NCI-H748 treated with DMSO at 0.1 percent for 48 hours (cell line): ENCODE data around the gene NUTF2.
"Not testable (repeated sequence)": the region's sequence is repeated elsewhere in the genome, so short reads cannot be mapped to it uniquely, and the experiment has no call there.

Experiments used
- DNase-seq: peaks from one replicate; lab custom pipeline; 2025; lab: John Stamatoyannopoulos, UW

NUTF2 gene

DNA sequence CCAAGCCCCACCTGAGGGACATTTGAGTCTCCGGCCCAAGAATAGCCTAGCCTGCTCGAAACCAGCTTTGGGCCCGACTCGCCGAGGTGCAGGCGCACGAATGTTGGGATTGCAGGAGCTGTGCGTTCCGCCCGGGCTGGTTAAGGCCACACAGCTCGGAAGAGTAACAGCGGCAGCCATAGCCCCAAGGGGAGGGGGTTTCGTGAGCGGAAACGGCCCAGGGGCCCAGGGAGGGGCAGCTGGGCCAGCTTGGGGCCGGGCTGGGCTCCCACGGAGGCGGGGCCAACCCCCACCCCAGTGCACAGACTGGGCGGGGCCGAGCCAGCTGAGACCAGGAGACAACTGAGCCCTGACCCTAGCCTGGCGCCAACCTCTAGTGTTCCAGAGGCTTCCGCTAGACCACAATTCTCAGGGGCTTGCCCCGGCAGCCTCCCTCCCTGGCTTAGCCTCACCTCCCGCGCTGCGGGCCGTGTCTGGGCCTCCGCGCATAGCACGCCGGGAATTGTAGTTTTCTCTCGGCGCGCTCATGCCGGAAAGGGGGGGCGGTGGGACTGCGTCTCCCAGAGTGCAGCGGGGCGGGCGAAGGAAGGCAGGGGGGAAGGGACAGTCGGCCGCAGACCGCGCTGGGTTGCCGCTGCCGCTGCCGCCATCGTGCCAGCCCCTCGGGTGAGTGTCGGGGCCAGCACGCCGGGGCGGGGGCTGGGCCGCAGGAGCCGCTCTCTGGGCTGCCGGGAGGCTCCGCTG lies at the start of gene NUTF2:
Gene NUTF2 (plus strand): TSS at position 614 of the 744 bp plus-strand sequence. CDS start 18,198 bp downstream, outside the sequence.
- DNase-seq = peak; percentile 67

DNA sequence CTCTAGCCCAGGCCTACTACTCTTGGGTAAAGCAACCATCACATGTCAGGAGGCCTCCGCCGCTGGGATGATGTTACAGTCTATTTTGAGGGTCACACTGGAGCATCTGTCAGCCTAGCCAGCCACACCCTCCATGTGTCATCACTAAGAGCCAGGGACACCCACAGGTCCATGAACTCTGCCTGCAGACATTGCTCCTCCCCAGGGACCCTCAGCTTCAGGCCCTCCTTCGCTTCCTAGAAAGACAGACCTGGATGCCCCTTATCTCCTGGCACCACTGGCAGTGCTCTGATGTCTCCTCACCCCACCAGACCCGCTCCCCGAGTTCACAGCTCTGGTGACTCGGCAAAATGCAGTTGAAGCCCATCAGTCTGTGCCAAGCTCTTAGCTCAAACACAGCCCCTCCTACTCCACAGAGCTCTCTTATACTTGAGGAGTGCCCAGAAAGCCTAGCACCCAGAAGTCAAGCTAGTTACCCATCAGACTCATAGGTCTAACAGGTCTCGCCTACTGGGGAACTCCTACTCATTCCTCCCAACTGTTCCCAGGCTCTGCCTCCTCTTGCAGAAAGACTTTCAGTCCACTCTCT lies 46.3 kb upstream of the NUTF2 start:
- no peak for DNase-seq

DNA sequence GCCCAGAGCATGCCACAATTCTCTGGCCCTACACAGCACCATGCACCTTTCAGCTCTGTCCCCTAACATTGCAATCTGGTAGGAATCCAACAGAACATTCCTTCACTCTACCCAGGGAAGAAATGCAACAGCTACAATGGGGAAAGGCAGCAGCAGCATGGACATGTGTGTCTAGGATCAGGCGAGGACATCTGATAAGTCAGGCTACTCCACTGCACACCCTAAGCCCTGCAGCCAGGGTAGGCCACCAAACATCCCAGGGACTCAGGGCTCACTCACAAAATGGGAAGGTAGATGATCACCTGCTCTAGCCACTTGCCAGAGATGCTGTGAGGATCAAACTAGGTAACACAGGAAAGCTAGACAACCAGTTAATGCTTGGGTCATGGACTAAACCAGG lies 45.5 kb upstream of the NUTF2 start:
- DNase-seq = no peak

GRCh38 chr16:67801883-67802282 lies 44.9 kb upstream of the NUTF2 start:
- DNase-seq = no peak

- DNase-seq = no peak
Observed at GRCh38 chr16:67803894-67804293, 42.8 kb upstream of the NUTF2 start.

GRCh38 chr16:67804853-67805542 lies 41.7 kb upstream of the NUTF2 start:
- DNase-seq = no peak

DNA sequence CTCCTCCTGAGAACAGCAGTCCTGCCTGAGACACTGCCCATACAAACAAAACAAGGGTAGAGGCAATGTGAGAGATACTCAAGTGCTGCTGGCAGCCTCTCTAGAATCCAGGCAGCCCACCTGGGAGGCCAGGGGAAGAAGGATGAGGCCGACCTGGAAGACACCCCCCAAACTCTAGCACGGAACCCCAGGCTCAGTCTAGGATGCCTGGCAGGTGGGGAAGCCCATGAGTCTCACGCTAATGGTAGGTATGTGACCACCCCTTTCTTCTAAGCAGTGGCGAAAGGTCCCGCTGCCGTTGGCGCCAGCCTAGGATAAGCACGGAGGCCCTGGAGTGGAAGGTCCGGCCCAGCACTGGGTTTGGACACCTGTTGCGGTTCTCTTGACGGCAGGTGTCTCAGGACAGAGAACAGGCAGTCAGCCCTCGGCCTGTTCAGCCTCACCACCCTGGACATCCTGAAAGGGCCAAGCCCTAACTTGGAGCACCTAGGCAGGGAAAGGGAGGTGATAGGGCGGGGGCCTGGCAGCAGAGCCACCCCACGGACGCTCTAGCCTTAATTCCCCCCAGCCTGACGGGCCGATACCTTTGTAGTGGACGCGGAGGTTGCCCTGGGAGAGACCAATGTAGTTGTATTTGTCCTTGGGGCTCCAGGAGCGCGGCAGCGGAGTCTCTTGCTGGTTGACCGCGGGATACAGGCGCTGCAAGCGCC lies 40.9 kb upstream of the NUTF2 start:
- no peak for DNase-seq

- DNase-seq = peak; percentile 93
Observed at GRCh38 chr16:67806428-67807147, 40.1 kb upstream of the NUTF2 start, which contains the start of the genes RANBP10 and TSNAXIP1. Gene RANBP10 (minus strand): TSS chr16:67806560. CDS start chr16:67806536, 24 bp downstream. Gene TSNAXIP1 (plus strand): TSS chr16:67806889. CDS start chr16:67807150, 261 bp downstream.

DNA sequence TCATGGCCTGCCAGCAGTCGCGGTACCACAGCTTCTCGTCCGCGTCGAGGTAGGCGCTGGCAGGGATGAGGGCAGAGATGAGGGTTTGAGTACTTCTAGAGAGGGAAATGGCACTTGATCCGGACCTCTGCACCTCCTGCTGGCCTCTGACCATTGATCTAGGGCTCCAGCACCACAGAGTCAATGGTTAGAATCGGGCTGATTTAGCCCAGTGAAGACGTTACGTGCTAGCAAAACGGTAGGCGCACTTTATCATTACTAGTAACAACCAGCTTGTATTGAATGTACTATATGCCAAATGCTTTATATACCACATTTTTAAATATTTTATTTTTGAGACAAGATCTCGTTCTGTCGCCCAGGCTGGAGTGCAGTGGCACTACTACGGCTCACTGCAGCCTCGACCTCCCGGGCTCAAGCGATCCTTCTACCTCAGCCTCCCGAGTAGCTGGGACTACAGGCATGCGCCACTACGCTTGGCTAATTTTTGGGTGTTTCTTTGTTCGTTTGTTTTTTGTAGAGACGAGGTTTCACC lies 39.5 kb upstream of the NUTF2 start:
- DNase-seq = no peak

DNA sequence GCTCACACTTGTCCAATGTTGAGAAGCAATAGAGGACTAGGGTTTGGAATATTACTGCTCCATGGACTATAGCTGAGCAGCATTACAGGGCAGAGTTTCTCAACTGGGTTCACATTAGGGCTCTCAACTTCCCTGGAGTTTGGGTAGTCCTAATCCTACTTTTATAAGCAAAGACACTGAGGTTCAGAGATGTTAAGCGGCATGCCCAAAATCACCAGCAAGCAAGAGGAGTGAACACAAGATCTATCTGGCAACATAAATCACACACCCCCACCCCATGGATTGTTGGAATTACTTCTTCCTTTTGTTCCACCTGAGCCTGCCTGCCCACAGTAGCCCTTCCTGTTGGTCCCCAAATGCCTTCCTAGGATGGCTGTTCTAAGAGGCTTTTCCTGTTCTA lies 34.8 kb upstream of the NUTF2 start:
- no peak for DNase-seq

GRCh38 chr16:67814567-67814966 lies 32.2 kb upstream of the NUTF2 start:
- DNase-seq = no peak

DNA sequence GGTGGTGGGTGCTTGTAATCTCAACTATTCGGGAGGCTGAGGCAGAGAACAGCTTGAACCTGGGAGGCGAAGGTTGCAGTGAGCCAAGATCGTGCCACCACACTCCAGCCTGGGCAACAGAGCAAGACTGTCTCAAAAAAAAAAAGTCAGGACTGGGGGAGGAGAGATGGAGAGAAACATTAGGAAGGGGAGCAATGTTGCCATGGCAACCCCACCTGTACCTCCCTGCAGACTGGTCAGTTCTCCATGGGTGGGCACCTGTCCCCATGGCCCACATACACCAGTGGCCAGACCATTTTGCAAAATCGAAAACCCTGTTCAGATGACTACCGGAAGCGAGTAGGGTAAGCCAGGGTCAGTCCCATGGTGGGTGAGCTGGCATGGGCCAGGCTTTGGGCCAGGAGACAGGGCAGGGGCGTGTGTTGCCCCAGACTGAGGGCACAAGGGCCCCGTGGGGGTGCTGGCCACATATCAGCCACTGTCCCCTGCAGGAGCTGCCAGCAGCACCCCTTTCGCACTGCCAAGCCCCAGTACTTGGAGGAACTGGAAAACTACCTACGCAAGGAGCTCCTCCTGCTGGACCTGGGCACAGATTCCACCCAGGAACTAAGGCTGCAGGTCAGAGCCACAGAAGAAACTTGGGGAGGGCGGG lies 26.0 kb upstream of the NUTF2 start:
- DNase-seq = no peak

DNA sequence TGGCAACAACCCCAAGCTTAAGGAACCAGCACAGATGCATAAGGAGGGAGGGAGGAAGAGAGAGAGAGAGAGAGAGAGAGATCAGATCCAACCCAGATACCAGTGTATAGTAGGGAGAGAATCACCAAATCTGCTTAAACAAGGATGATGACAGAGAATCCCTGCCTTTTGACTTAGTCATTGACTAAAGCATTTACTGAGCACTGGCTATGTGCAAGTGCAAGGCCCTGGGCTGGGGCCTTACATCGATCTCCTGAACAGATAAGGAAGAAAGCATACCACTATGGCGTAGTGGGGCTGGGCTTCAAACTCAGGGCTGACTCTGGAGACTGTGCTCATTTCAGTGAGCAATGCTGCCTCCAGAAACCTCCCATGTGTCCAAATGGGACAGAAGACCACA lies 24.2 kb upstream of the NUTF2 start:
- DNase-seq = no peak

- no peak for DNase-seq
Observed at GRCh38 chr16:67825119-67825518, 21.6 kb upstream of the NUTF2 start.

DNA sequence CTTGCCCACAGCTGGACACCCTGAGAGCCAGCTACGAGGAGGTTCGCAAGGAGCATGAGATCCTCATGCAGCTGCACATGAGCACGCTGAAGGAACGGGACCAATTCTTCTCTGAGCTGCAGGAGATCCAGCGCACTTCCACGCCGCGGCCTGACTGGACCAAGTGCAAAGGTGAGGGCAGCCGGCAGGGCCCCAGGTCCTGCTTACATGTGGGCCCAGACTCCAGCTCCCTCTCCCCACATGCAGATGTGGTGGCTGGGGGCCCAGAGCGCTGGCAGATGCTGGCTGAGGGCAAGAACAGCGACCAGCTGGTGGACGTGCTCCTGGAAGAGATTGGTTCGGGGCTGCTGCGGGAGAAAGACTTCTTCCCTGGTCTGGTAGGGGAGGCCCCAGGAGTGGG lies 20.8 kb upstream of the NUTF2 start:
- no peak for DNase-seq

DNA sequence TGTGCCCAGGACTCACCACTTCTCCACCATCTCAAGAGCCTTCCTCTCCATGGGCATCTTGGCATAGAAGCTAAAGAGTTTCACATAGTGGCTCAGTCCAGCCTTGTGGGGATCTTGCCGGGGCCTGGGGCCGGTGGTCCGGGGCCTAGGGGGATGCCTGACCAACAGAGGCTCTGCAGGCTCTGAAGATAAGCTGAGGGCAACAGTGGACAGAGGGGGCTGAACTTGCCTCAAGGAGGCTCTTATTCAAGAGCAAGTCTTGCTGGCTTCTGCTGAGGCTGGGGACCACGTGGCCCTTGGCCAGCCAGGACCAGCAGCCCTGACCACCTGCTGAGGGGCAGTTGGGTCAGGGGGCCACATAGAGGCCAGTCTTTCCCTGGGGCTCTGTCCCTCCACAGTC lies 18.1 kb upstream of the NUTF2 start:
- DNase-seq = no peak

GRCh38 chr16:67833030-67833414 lies 13.7 kb upstream of the NUTF2 start:
- no peak for DNase-seq

DNA sequence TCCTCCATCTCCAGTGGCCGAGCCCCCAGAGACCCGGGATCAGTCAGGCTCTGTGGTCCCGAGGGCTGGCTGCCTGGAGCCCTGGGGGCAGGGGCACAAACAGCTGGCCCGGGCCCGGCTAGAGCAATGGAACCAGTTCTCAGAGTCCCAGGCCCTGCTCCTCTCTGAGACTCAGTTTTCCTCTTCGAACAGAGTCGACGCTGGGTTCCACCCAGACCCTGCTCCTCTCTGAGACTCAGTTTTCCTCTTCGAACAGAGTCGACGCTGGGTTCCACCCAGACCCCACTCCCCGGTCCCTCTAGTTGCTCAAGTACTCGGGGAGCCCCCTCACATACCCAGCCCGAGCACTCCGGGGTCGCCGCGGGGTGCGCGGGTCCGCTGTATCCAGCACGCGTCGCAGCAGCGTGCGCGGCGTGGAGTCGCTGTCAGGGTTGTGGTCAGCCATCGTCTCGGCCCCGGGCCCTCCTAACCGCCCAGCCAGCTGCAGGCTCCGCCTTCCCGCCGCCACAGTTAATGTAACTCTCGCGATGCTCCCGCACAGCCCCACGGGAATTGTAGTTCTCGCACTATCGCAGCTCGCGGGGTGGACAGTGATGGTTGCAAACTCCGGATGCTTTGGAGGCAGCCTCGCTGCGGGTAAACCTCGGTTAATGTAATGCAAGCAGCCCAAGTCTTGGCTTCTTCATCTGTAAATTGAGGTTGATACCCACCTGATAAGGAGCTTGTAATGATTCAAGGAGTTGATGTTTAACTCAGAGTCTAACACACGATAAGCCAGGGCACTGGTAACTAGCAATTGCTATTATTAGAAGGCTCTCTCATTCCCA lies 13.1 kb upstream of the NUTF2 start:
- DNase-seq = peak; percentile 70

- no peak for DNase-seq
Observed at GRCh38 chr16:67834242-67834614, 12.5 kb upstream of the NUTF2 start.

- not testable (repeated sequence) for DNase-seq
Observed at GRCh38 chr16:67837190-67837589, 9.5 kb upstream of the NUTF2 start.
